Endothelial cell of umbilical vein (primary cell): ENCODE data around the gene PIM3. TPM values are rescaled to one million over a fixed set of nuclear protein-coding genes. Genes with fewer than 3 reads are reported as not detected.

ENCODE experiments used
- BruUV-seq: library from RNA; stranded (reverse); fragments of 400-500 nt; replicated peaks from 2 replicates; lab custom pipeline; 2021; lab: Mats Ljungman, UMichigan
- CTCF ChIA-PET: fragments of 300-600, 350-600 bp; sonication (Branson Sonifier 250); formaldehyde crosslinking; loops from one replicate; lab custom pipeline; 2021; ENCODE audit warnings: antibody characterized with exemption, inconsistent platforms; lab: Charles Lee
- POLR2A ChIA-PET: fragments of 300-600, 350-600 bp; sonication (Branson Sonifier 250); formaldehyde crosslinking; loops from one replicate; lab custom pipeline; 2021; ENCODE audit warnings: antibody characterized with exemption, inconsistent platforms; lab: Charles Lee
- DNase-seq: peaks from one replicate; pipeline ENCODE4 v3.0.0-alpha.2; 2011; ENCODE audit warnings: low read depth, low spot score
- FAIRE-seq: peaks from 2 replicates; lab custom pipeline; 2011; peaks lifted over from hg19 to GRCh38; lab: Jason Lieb, UNC
- H2AFZ ChIP-seq: 2 replicates; pipeline ENCODE4 v1.6.0; 2012; ENCODE audit warnings: low read depth, low read length, control low read depth, inconsistent platforms
- H3K27ac ChIP-seq: 2 replicates; pipeline ENCODE4 v1.5.1; 2011; ENCODE audit warnings: low read depth, mild to moderate bottlenecking, control low read depth, low read length, moderate library complexity; ENCODE audit not compliant: insufficient read depth
- H3K27me3 ChIP-seq, 2 experiments: 2 replicates each; pipeline versions ENCODE4 v1.6.0 to v1.6.1; 2011; ENCODE audit warnings: low read length in 2 of 2, mixed read lengths in 1 of 2; ENCODE audit not compliant: control insufficient read depth in 2 of 2, insufficient read depth in 2 of 2
- H3K36me3 ChIP-seq, 2 experiments: 2 replicates in 1 of 2; 3 replicates in 1 of 2; pipeline ENCODE4 v1.5.1; 2011; ENCODE audit warnings: low read length in 2 of 2, mild to moderate bottlenecking in 1 of 2, moderate library complexity in 1 of 2; ENCODE audit not compliant: control insufficient read depth in 2 of 2, insufficient read depth in 2 of 2; ENCODE audit errors: extremely low read depth in 1 of 2
- H3K4me1 ChIP-seq: 3 replicates; pipeline ENCODE4 v1.5.1; 2011; ENCODE audit warnings: mild to moderate bottlenecking, low read length; ENCODE audit not compliant: control insufficient read depth, insufficient read depth; ENCODE audit errors: extremely low read depth
- H3K4me2 ChIP-seq: 2 replicates; pipeline ENCODE4 v1.6.1; 2011; ENCODE audit warnings: low read length, control low read depth, mixed read lengths; ENCODE audit not compliant: insufficient read depth
- H3K4me3 ChIP-seq, 3 experiments: fragments of 200-600 bp in 1 of 3; sonication (generic), shearing (Covaris generic) in 1 of 3; replicated peaks in 1 of 3; 2 replicates each; pipeline ENCODE4 v1.5.1; 2011 to 2016; ENCODE audit warnings: control low read depth in 3 of 3, low read length in 3 of 3, mild to moderate bottlenecking in 2 of 3, inconsistent platforms in 1 of 3, low read depth in 1 of 3, moderate library complexity in 1 of 3; ENCODE audit not compliant: insufficient read depth in 1 of 3
- H3K79me2 ChIP-seq: 2 replicates; pipeline ENCODE4 v1.6.0; 2012; ENCODE audit warnings: low read length, inconsistent platforms; ENCODE audit not compliant: control insufficient read depth, insufficient read depth
- H3K9ac ChIP-seq: replicated peaks from 2 replicates; pipeline ENCODE3; 2011; ENCODE audit warnings: low read length, control low read depth; ENCODE audit not compliant: insufficient read depth; ENCODE audit errors: extremely low read depth
- H3K9me1 ChIP-seq: replicated peaks from 3 replicates; pipeline ENCODE4 v1.6.0; 2011; ENCODE audit warnings: mild to moderate bottlenecking, low read length; ENCODE audit not compliant: control insufficient read depth, insufficient read depth; ENCODE audit errors: extremely low read depth
- H3K9me3 ChIP-seq: replicated peaks from 2 replicates; pipeline ENCODE4 v1.5.1; 2012; ENCODE audit warnings: low read length, inconsistent platforms; ENCODE audit not compliant: control insufficient read depth, insufficient read depth
- H4K20me1 ChIP-seq: replicated peaks from 2 replicates; pipeline ENCODE3; 2011; ENCODE audit warnings: mild to moderate bottlenecking, low read length; ENCODE audit not compliant: control insufficient read depth, insufficient read depth; ENCODE audit errors: extremely low read depth
- CTCF ChIP-seq, 2 donors: IDR thresholded peaks; 1 replicate in 1 of 2; 2 replicates in 1 of 2; pipeline ENCODE4 v1.5.1; 2011; ENCODE audit warnings: low read length in 2 of 2, mild to moderate bottlenecking in 2 of 2, moderate library complexity in 2 of 2, control low read depth in 1 of 2, inconsistent platforms in 1 of 2, low read depth in 1 of 2; ENCODE audit not compliant: insufficient read depth in 1 of 2; ENCODE audit errors: extremely low read depth in 1 of 2
- EZH2 ChIP-seq: IDR thresholded peaks from 2 replicates; pipeline ENCODE4 v1.6.1; 2012; ENCODE audit warnings: borderline replicate concordance, low read depth, mild to moderate bottlenecking, moderate library complexity, low read length, inconsistent platforms; ENCODE audit not compliant: severe bottlenecking
- POLR2A ChIP-seq: IDR thresholded peaks from 2 replicates; pipeline ENCODE4 v1.6.1; 2012; ENCODE audit warnings: low read depth, mild to moderate bottlenecking, control low read depth, low read length
- POLR2AphosphoS5 ChIP-seq: IDR thresholded peaks from 2 replicates; pipeline ENCODE4 v1.6.1; 2012; ENCODE audit warnings: low read depth, mild to moderate bottlenecking, control low read depth, low read length, moderate library complexity; ENCODE audit not compliant: insufficient read depth
- dilution Hi-C: fragments of 300-500 bp; cut with MboI; formaldehyde crosslinking; loops from one replicate; pipeline ENCODE4 v1.15.0; 2019; ENCODE audit warnings: low sequenced_read_pairs; ENCODE audit not compliant: extremely low pct_ligation_motif_present
- intact Hi-C: fragments of 100-400 bp; cut with micrococcal nuclease; formaldehyde crosslinking; loops from one replicate; pipeline ENCODE4 v1.10.0; 2022
- polyA plus RNA-seq, 4 experiments: library from polyadenylated mRNA; depleted of rRNA in 3 of 4; stranded (reverse) in 3 of 4; unstranded in 1 of 4; fragments of >200 nt; gene quantifications; 2 replicates each; pipeline versions ENCODE4 v1.2.1 to v1.2.3, GENCODE V29; 2011 to 2012; ENCODE audit warnings: missing spikeins in 1 of 4
- total RNA-seq: library from RNA; stranded (reverse); gene quantifications from 2 replicates; pipeline ENCODE4 v1.2.3, GENCODE V29; 2021

The PIM3 gene
- total and polyA plus RNA-seq, 2 donors (not counting 3 experiments of a cell fraction or from before 2014, with no cell fraction given): 131 to 185 TPM

GRCh38 chr22:49965091-49966040 is 4.8 kb downstream of the PIM3 start:
- dilution Hi-C loops: no loop called here
- ChIA-PET CTCF (interaction anchor here (0.9 kb wide), 1 partner anchor 47 kb away, joined by 3 read pairs; the partner anchor contains the start of genes ALG12 and CRELD2), POLR2A (interaction anchor here (1.0 kb wide), 1 partner anchor 26 kb away, joined by 3 read pairs; no protein-coding TSS in a partner anchor)
- H2AFZ ChIP-seq: no peak overlapping the region
- H3K79me2 ChIP-seq: peaks cover 47% of the 10 kb centered on the region
- H4K20me1 ChIP-seq: no peaks in the 10 kb centered on the region
- FAIRE-seq (peak; percentile 28), DNase-seq (no peak)
- BruUV-seq: no TSS peak
- no peaks in the 10 kb centered on the region for H3K9me3 ChIP-seq
- H3K27me3 ChIP-seq: no peaks in the 10 kb centered on the region
- H3K27ac ChIP-seq: no peak overlapping the region
- H3K4me1 ChIP-seq: peaks cover 16% of the 10 kb centered on the region
- H3K9ac ChIP-seq: no peak overlapping the region
- H3K36me3 ChIP-seq: peaks cover 19 to 34% of the 10 kb centered on the region in 2 experiments
- H3K9me1 ChIP-seq: no peaks in the 10 kb centered on the region
- intact Hi-C loops: no loop called here
- no peak for TF ChIP-seq EZH2
- TF ChIP-seq POLR2AphosphoS5: peak; percentile 12
- no peak for TF ChIP-seq CTCF (IDR thresholded peaks at IDR 0.05; ENCODE audit: extremely low read depth in 1 of 2, insufficient read depth in 1 of 2, low read depth in 1 of 2, low read length in 2 of 2)
- peak; percentile 68 for TF ChIP-seq POLR2A
- H3K4me3 ChIP-seq: peak overlapping the region in 1 of 3 experiments; percentile 80
- no peak overlapping the region for H3K4me2 ChIP-seq
